DMS153 (cell line): ENCODE results near the gene PDHX.
"Not testable (repeated sequence)": the region's sequence is repeated elsewhere in the genome, so short reads cannot be mapped to it uniquely, and the experiment has no call there.

Experiments
- DNase-seq: peaks from one replicate; lab custom pipeline; 2025; lab: John Stamatoyannopoulos, UW

The PDHX gene

DNA sequence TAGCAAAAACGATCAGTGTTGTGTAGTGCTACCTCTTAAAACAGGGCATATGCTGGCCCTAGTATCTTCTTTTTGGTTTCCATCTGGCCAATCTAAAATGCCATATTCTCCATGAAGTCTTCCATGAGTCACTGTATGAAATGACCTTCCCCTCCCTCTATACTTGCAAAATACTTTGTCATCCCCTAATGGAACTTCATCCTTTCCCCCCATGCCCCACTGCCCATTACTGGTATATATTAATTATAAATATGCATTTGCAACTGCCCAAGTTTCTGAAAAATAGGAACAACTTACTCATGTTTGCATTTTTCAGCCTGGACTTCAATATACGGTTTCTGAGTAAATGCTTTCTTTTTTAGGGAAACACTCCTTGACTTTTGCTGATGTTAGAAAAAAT lies 4.7 kb upstream of the PDHX start:
- DNase-seq = no peak

DNA sequence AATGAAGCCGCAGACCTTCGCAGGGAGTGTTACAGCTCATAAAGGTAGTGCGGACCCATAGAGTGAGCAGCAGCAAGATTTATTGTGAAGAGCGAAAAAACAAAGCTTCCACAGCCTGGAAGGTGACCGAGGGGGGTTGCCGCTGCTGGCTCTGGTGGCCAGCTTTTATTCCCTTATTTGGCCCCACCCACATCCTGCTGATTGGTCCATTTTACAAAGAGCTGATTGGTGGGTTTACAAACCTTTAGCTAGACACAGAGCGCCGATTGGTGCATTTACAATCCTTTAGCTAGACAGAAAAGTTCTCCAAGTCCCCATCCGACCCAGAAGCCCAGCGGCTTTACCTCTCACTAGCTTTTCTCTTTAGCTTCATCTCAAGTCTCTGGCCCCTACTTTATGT lies 2.9 kb upstream of the PDHX start:
- not testable (repeated sequence) for DNase-seq

DNA sequence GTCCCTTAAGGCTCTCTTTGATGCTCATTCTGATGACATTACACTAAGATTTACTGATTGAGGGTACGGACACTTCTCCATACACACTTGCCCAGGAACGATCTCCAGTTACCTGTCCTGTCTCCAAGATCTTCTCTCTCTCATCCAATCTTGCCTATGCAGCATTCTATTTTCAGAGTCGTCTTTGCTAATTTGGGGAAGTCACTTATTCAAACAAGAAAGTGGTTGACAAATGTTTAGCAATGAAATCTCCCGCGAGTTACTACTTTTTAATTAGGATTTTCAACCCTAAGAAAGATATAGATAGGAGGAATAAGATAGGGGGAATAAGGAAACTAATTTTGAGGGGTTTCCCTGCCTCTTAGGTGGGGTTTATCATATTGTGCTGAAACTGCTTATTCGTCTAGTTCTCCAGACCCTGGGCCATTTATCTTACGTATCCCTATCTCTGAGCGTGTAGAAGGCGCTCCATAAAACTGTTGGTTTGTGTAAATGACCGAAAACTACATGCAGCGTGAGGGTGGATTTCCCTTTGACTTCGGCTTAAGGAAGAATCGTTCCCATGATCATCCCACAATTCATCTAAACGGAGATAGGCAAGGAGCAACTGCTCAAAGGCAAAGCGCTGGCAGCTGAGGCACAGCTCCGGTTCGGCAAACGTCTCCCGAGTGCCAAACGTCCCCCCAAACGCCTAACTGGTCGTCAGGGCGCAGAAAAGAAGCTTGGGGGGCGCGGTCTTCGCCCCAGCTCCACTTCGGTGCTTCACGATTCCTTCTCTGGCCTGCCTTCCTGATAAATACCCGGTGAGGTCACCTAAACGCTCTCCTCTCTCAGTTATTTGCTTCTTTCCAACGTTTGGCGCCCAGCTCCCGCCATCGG lies 1.0 kb upstream of the PDHX start:
- peak; percentile 4 for DNase-seq

DNA sequence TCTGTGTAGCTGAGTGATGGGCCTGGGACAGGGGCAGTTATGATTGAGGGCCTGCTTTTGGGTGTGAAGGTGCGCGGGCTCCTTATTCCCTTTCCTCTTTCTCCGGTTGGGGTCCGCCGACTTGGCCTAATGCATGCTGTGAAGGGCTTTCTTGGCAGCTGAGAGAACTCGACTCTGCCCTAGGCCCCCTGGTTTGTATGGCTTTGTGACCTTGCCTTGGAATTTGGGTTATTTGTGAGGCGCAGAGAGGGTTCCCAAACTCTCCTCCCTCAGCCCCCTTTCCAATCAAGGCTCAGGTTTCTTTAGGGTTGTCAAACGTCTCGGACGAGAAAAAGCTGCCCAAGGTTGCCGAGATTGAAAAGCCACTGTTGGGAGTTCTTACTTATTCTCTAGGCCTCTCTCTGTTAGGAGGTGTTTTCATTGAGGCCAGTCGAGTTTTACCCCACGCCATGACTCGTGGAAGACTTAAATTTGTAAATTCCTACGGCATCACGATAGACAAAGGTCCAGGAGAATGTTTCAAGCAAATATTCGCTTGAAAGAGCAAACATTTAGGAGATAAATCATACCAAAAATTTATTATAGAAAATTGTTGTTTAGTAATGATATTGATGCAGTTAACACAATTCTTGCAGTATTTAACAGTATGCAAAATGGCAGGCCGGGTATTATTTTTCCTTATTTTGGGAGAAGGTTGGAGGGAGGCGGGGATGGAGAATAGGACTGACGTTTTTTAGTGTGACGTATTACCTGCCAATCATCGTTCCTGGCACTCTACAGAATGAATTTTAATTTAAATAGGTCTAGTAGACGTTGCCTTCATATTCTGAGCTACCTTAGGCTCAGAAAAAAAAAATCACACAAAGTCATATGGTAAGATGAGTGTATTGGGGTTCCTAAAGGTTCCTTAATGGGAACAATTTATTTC lies 689 bp downstream of the PDHX start:
- DNase-seq = no peak

DNA sequence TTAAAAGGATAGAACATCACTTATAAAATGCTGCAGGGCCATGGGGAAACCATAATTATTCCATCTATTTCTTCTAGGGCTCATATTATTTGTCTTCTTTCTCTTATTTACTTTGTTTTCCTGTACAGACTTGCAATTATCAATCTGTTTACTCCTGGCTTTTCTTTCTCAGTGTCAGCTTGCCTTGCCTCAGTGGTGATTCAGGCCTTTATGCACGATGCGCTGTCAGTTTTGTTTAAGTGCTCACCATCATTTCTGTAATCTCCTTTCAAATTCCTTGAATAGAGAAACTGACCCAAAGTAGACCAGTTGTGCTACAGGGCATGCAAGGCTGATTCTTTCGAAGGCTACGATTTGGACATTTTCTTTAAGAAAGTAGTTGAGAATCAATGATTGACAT lies 4.7 kb downstream of the PDHX start:
- no peak for DNase-seq

DNA sequence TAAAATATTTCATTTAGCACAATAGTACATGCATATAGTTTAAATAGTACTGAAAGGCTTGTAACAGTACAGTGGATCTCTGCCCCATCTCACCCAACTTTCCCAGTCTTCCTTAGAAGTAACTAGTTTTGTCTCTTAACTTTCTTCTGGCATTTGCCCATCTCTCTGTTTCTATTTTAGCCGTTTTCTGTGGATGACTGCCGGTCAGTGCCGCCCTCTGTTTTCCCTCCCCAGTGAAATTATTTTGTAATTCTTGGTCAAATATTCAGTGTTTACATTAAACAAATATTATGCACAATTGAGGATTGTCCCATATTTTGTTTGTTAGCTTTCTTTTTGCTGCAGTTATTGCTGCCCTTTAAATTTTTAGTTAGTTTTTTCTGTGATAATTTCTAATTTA lies 8.3 kb downstream of the PDHX start:
- no peak for DNase-seq

DNA sequence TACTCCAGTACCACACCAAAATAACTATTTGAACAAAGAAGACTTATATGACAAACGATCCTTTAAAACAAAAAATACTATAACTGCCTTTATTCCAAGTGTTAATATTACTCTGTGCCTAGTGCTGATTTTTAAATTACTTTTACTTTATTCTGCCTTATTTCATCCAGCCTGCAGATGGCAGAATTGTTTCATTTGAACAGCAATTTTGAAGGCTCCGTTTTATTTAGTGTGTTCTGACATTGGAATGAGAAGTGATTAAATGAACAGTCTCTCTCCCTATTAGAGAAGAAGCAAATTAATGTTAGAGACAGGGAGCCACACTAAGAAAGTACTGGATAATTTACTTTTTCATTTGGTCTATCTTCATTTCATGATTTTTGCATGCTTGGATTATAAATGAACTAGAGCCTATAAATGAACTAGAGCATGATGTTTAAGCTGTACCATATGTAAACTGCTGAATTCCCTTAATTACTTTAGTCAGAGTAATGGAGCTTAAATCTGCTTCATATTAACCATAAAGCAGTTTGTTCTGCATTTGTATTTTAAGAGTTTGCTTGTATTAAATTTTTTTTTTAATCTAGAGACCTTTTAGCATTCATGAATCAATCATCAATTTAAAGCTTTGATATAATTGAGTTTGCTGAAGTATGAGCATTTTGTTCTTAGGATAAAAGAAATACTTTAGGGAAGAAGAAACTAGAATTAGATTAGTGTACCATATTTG lies 9.8 kb downstream of the PDHX start:
- DNase-seq = peak; percentile 2

DNA sequence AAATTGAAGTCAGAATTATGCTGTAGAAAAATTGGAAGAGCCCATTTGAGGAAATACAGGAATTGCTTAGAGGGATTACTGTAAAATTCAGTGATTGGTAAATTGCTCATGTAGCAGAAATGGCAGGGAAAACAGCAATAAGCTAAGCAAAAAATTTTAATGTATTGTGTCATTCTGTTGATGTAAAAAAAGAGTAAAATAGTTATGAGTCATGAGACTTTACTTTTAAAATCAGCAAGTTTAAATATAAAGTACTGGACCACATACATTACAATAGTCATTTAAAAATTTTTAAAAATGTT lies 10.4 kb downstream of the PDHX start:
- DNase-seq = no peak

DNA sequence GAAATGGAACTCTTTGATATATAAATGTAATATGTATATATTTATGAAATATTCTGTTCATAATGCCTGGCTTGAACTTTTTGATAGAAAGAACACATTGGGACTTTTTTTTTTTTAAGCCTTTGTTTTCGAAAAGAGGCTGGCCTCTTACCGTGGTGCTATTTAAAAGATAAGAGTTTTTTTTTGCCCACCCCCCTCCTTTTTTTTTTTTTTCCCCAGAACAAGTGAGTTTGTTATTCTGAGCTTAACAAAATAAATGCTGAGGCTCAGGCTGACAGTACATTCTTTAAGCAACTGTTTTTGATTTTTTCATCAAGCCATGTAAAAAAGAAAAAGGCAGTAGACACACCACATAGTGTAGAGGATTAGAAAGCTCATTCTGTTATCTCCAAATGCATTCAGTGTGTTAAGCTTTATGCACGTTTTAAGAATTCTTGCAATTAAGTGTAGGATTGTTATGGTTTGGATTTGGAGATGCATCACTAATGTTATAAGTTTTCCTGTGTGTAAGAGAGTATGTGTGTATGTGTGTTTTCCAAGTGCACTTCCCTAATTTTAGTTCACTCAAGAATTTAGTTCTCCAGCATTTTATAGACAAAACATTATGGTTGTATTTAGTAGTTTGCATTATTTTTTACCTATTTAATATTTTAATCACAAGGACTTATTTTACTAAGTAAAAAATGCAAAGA lies 12.0 kb downstream of the PDHX start:
- no peak for DNase-seq

DNA sequence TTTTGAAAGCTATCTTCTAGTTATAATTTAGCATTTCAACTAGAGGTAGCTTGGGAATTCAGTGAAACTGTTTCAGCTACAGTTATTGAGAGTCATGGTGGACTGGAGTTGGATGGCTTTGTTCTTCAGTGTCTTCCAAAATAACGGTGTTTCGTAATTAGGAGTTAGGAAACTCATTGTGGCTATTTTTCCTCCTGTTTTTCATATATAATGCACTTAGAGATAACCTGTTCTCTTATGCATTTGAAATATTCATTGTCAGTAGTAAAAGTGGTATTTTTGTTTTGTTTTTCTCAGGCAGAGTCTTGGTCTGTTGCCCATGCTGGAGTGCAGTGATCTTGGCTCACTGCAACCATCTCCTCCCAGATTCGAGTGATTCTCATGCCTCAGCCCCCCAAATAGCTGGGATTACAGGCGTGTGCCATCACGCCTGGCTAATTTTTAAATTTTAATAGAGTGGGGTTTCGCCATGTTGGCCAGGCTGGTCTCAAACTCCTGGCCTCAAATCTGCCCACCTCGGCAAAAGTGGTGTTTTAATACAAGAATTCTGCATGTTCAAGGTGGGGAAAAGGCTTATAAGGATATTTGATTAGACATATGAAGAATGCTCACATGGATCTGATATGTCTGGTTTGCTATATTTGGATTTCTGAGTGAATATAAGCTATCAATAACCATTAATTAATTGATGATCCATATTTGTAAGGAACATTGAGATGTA lies 12.7 kb downstream of the PDHX start:
- no peak for DNase-seq

DNA sequence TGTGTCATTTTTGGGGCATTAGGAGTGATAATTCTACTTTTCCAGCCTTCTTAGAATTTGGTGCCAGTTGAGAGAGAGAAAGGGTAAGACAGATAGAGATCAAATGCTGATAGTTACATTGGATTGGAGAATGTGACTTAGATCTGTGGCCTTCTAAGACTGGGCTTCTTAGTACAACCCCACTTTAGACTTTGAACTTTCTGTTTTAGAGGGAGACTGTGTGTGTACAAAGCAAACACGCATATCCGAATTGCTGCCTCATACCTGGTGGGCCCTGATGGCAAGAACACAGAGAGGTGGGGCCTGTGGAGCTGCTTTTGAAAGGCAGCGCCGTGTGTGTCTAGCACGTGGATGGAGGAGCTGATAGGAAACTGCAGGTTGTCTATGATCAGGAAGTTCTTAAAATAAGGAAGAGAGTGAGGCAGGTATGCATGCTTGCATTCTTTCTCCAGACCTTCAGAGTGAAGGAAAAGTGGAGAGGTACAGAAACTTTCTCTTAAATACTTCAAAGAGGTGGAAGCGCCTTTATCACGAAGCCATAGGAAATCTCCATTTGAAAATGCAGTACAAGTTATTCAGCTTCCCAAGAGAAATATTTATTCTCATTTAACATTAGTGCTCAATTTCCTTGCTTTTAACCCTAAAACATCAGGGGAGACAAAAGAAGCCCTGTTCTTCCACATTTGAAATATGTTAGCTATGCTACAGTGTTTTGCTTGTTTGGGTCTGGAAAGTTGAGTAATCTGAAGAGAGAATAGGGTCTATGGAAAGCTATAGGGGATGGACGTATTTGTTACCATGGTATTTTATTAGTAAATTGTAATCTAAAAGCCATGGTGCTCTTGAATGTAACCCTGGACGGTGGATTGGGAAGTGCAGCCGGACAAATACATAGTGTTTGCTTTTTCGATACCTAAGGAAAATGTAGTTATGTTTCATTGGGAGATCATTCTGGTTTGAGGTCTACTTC lies 13.7 kb downstream of the PDHX start:
- no peak for DNase-seq

DNA sequence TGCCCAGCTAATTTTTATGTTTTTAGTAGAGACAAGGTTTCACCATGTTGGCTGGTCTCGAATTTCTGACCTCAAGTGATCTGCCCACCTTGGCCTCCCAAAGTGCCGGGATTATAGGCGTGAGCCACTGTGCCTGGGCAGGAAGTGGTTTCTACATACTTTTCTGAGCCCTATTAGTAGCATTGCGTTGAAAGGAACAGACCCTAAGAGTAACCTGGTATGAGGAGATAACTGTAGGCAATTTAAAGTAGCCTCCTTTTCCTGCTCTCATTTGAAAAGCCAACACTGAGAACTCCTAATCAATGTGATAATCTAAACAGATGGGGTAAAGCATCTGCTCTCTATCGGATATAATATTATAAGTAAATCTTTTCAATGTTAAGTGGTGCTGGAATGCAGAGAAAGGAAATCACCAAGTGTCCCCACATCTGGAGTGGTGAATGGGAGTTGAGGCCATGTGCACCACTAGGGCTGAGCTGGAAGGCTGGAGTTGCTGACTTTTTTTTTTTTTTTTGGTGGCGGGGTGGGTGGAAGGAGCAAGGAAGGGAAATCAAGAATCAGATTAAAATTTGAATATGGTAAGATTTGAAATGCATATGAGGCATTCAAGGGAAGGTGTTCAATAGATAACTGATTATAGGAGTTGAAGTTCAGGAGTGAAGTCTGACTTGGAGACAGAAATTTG lies 20.7 kb downstream of the PDHX start:
- DNase-seq = no peak

DNA sequence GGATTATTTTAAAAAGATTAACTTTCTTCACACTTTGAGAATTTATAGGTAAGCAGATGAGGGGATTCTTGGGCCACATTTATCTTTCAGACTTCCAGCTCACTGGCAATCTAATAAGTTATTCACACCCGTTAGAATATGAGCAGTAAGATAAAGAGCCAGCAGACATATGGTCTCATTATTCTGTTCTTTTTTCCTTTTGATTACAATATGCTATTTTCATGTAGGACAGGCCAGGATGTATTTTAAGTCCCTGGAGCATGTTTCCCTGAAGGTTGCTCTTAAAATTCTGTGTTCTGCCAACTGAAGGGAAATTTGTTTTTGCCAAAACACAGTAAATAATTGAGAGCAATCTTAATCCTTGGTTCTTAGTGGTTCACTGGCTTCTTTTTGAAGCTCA lies 22.2 kb downstream of the PDHX start:
- DNase-seq = no peak

DNA sequence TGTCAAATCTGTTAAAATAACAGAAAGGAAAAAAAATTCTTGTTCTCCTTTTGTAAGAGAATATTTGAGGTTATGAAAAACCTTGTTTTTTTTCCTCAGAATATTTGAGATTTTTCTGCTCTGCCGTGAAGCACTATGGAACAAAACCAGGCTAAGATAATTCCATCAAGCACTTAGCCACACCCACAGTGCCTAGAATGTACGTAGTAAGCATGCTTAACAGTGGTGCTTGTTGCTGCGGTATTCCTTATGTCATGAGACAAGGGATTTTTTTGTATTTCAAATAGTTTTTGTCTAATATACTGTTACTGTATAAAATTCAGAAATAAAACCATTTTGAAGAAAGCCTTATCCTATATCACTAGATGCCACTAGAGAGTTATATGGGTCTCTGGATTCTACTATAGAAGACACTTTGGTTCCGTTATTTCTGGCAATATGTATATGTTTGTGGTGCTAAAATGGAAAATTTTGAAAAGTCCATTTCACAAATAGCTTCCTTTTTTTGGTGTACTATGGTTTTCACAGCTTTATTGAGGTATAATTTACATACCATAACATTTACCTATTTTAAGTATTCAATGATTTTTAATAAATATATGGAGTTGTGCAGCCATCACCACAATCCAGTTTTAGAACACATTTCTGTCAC lies 23.7 kb downstream of the PDHX start:
- no peak for DNase-seq

DNA sequence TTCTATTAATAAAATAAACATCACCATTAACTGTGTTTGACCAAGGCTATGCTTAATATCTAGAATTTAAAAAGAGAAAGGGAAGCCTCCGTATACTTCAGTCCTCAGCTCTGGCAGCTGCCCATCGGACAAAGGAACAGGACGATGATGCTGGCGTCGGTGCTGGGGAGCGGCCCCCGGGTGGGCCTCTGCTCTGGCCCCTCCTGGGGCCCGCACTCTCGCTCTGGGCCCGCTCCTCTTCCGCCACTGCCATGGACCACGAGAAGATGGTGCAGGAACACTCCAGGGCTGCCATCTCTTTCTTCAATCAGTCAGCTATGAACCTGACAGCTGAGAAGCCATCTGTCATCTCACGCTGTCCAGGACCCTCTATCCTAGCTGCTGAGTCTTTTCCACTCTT lies 25.3 kb downstream of the PDHX start:
- DNase-seq = no peak

DNA sequence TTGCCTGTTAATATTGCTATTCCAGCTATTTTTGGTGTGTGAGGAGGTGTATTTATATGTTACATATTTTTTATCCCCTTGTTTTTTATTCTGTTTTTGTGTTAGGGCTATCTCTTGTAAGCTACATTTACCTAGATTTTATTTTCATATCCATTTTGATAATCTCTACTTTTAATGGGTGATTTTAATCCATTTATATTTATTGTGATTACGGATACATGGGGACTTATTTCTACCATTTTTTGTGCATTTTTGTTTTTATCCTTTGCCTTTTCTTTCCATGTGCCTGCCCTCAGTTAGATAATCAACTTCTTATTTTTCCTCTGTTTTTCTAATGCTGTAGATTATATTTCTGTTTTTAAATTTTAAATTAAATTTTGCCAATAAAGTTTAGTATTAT lies 28.3 kb downstream of the PDHX start:
- DNase-seq = no peak

DNA sequence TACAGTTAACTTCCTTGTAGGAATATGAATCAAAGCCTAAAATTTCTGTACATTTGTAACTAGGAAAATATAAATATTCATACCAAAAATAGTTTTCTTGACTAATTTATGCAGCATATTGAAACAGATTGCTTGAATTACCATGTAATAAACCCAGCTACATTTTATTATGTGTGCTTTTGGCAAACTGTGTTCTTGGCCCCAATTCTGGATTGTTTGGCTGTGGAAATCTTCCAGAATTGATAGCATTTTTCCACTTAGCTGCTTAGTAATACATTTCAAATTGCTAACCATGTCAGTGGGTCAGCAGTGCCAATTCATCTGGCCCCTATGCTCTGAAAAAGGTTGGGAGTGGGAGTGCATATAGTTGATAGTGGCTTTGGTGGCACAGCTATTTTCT lies 32.3 kb downstream of the PDHX start:
- no peak for DNase-seq

DNA sequence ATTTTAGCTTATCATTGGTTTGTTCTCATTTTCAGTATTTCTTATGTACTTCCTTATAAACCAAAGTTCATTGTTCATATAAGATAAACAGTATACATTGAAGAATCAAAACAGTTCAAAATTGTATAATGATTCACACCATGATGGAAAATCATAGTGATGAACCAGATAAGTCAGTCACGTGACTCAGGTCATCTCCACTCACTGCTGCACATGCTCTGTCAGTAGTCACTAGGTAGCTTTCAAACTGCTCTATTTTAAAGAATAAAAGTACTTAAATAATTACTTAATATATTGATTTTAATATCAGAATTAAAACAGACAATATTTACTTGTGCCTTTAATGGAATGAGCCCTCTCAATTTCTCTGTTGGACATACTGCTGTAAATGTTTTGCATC lies 37.5 kb downstream of the PDHX start:
- no peak for DNase-seq

DNA sequence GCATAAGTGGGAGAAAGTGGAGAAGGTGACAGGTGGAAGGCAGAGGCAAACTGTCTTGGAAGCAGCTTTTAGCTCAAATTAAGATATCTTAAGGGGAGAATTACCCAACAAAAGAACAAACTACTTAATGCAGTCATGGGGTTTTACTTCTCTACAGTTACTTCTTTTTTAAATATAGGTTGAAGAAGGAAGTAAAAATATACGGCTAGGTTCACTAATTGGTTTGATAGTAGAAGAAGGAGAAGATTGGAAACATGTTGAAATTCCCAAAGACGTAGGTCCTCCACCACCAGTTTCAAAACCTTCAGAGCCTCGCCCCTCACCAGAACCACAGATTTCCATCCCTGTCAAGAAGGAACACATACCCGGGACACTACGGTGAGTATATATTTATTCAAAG lies 40.8 kb downstream of the PDHX start:
- no peak for DNase-seq
